MCF 10A (cell line): Measurements from ENCODE around the gene NELFA. TPM values are rescaled to one million over a fixed set of nuclear protein-coding genes. Genes with fewer than 3 reads are reported as not detected.

Experiments
- BruUV-seq: library from RNA; stranded (reverse); fragments of 400-500 nt; replicated peaks from 2 replicates; lab custom pipeline; 2021; lab: Mats Ljungman, UMichigan
- CTCF ChIA-PET: fragments of 300-600 bp; sonication (Branson Sonifier 250); formaldehyde crosslinking; extraction: SDS; loops from one replicate; lab custom pipeline; 2021; ENCODE audit warnings: antibody characterized with exemption, inconsistent platforms; lab: Yijun Ruan, JAX
- POLR2A ChIA-PET: fragments of 300-600, 350-650 bp; sonication (Branson Sonifier 250); formaldehyde crosslinking; extraction: SDS; loops from one replicate; lab custom pipeline; 2020; ENCODE audit warnings: antibody characterized with exemption, inconsistent platforms; lab: Yijun Ruan, JAX
- DNase-seq: peaks from one replicate; pipeline ENCODE4 v3.0.0-alpha.2; 2018; ENCODE audit not compliant: unreplicated experiment
- H3K27ac Mint-ChIP-seq: one replicate; pipeline ENCODE4 v1.8.0; 2022; ENCODE audit warnings: mild to moderate bottlenecking, low read depth, mixed read lengths; ENCODE audit not compliant: unreplicated experiment
- H3K27me3 Mint-ChIP-seq: one replicate; pipeline ENCODE4 v1.8.0; 2022; ENCODE audit warnings: mixed read lengths; ENCODE audit not compliant: insufficient read depth, unreplicated experiment
- H3K36me3 Mint-ChIP-seq: one replicate; pipeline ENCODE4 v1.8.0; 2022; ENCODE audit warnings: mild to moderate bottlenecking, moderate library complexity, mixed read lengths; ENCODE audit not compliant: insufficient read depth, unreplicated experiment
- H3K4me1 Mint-ChIP-seq: one replicate; pipeline ENCODE4 v1.8.0; 2022; ENCODE audit warnings: mixed read lengths; ENCODE audit not compliant: insufficient read depth, unreplicated experiment
- H3K4me3 Mint-ChIP-seq: one replicate; pipeline ENCODE4 v1.8.0; 2022; ENCODE audit warnings: mild to moderate bottlenecking, moderate library complexity, mixed read lengths; ENCODE audit not compliant: unreplicated experiment
- H3K9me3 Mint-ChIP-seq: one replicate; pipeline ENCODE4 v1.8.0; 2022; ENCODE audit warnings: mixed read lengths; ENCODE audit not compliant: unreplicated experiment
- intact Hi-C: fragments of 100-400 bp; cut with micrococcal nuclease; formaldehyde crosslinking; loops from 2 replicates; pipeline ENCODE4 v1.14.1; 2022
- total RNA-seq: library from RNA; stranded (reverse); gene quantifications from 2 replicates; pipeline ENCODE4 v1.2.3, GENCODE V29; 2022
- TF ChIP-seq, protein P1 (sequence below): fragments of 200-600 bp; IDR thresholded peaks from one replicate; pipeline ENCODE4 v1.8.0; 2022; ENCODE audit warnings: antibody characterized with exemption, mild to moderate bottlenecking; ENCODE audit not compliant: unreplicated experiment

Gene NELFA
- total RNA-seq, 1 experiment from 2014 or later: 36.2 TPM

GRCh38 chr4:1990676-1991075, 18.1 kb downstream of the NELFA start:
- Mint-ChIP-seq H3K27me3 (no peaks in the 10 kb centered on the region), H3K4me1 (no peaks in the 10 kb centered on the region), H3K9me3 (no peaks in the 10 kb centered on the region), H3K36me3 (peaks cover 44% of the 10 kb centered on the region), H3K27ac (no peak overlapping the region), H3K4me3 (no peak overlapping the region)
- intact Hi-C loops: no loop called here
- ChIA-PET CTCF (no interaction called here), POLR2A (no interaction called here)
- no TSS peak for BruUV-seq
- no peak for DNase-seq
- TF ChIP-seq, protein P1, sequence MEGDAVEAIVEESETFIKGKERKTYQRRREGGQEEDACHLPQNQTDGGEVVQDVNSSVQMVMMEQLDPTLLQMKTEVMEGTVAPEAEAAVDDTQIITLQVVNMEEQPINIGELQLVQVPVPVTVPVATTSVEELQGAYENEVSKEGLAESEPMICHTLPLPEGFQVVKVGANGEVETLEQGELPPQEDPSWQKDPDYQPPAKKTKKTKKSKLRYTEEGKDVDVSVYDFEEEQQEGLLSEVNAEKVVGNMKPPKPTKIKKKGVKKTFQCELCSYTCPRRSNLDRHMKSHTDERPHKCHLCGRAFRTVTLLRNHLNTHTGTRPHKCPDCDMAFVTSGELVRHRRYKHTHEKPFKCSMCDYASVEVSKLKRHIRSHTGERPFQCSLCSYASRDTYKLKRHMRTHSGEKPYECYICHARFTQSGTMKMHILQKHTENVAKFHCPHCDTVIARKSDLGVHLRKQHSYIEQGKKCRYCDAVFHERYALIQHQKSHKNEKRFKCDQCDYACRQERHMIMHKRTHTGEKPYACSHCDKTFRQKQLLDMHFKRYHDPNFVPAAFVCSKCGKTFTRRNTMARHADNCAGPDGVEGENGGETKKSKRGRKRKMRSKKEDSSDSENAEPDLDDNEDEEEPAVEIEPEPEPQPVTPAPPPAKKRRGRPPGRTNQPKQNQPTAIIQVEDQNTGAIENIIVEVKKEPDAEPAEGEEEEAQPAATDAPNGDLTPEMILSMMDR: no peak

- CTCF ChIA-PET: no interaction called here
Observed at GRCh38 chr4:1990348-1990645, 18.5 kb downstream of the NELFA start.

GRCh38 chr4:1989533-1990347, 19.0 kb downstream of the NELFA start:
- intact Hi-C loops: no loop called here
- no TSS peak for BruUV-seq
- H3K4me3 Mint-ChIP-seq: no peak overlapping the region
- H3K27ac Mint-ChIP-seq: no peak overlapping the region
- no peak for DNase-seq
- H3K9me3 Mint-ChIP-seq: no peaks in the 10 kb centered on the region
- H3K36me3 Mint-ChIP-seq: peaks cover 51% of the 10 kb centered on the region
- H3K4me1 Mint-ChIP-seq: peaks cover under 1% of the 10 kb centered on the region
- H3K27me3 Mint-ChIP-seq: no peaks in the 10 kb centered on the region
- TF ChIP-seq, protein P1: no peak
- CTCF ChIA-PET: no interaction called here
- POLR2A ChIA-PET: no interaction called here

More at GRCh38 chr4:1990348-1990645, 18.5 kb downstream of the NELFA start:
- no peaks in the 10 kb centered on the region for H3K4me1 Mint-ChIP-seq
- TF ChIP-seq, protein P1: no peak
- BruUV-seq: no TSS peak
- POLR2A ChIA-PET: no interaction called here
- H3K27ac Mint-ChIP-seq: no peak overlapping the region
- no peak overlapping the region for H3K4me3 Mint-ChIP-seq
- no peaks in the 10 kb centered on the region for H3K27me3 Mint-ChIP-seq
- intact Hi-C loops: no loop called here
- no peak for DNase-seq
- H3K9me3 Mint-ChIP-seq: no peaks in the 10 kb centered on the region
- peaks cover 45% of the 10 kb centered on the region for H3K36me3 Mint-ChIP-seq

DNA sequence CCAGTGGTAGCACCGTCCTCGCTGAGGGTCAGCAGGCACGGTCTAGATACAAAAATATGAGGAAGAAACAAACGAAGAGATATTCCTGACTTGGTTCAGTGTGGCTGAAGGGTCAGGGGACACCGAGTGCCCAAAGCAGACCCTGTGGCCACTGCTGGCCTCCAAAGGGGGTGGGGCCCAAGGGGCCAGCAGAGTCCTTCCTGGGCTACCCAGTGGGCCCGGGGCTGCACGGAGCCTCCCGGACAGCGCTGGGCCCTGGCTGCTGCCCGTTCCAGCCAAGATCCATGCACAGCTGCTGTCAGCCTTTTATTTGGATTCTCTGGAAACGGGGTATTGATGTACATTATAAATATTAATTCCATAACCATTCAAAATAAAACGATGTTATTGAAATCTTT, 20.4 kb downstream of the NELFA start:
- no peaks in the 10 kb centered on the region for H3K9me3 Mint-ChIP-seq
- no peak overlapping the region for H3K27ac Mint-ChIP-seq
- H3K4me3 Mint-ChIP-seq: no peak overlapping the region
- intact Hi-C loops: no loop called here
- BruUV-seq: no TSS peak
- CTCF ChIA-PET: no interaction called here
- no peak for DNase-seq
- H3K27me3 Mint-ChIP-seq: no peaks in the 10 kb centered on the region
- TF ChIP-seq, protein P1: no peak
- H3K4me1 Mint-ChIP-seq: peaks cover 5% of the 10 kb centered on the region
- POLR2A ChIA-PET: no interaction called here
- H3K36me3 Mint-ChIP-seq: peaks cover 58% of the 10 kb centered on the region
